Measurements from ENCODE around the gene MICAL3.
"Not testable (repeated sequence)": the region's sequence is repeated elsewhere in the genome, so short reads cannot be mapped to it uniquely, and the experiment has no call there.

Gene MICAL3

GRCh38 chr22:17876878-17877855 is 147.2 kb downstream of the MICAL3 start:
- DNase-seq, result not testable (repeated sequence)

- DNase-seq, result no peak
Measured at GRCh38 chr22:17876306-17876831, 148.0 kb downstream of the MICAL3 start.

GRCh38 chr22:17875631-17876030 is 148.7 kb downstream of the MICAL3 start:
- no peak for DNase-seq

- DNase-seq, result no peak
Measured at GRCh38 chr22:17875156-17875555, 149.2 kb downstream of the MICAL3 start.

- no peak for DNase-seq
Measured at GRCh38 chr22:17874231-17874905, 150.0 kb downstream of the MICAL3 start.

GRCh38 chr22:17873804-17874203 is 150.6 kb downstream of the MICAL3 start:
- no peak for DNase-seq

GRCh38 chr22:17873116-17873515 is 151.2 kb downstream of the MICAL3 start:
- DNase-seq, result no peak

- DNase-seq, result no peak
Measured at GRCh38 chr22:17872471-17872870, 151.9 kb downstream of the MICAL3 start.

GRCh38 chr22:17871726-17872458 is 152.5 kb downstream of the MICAL3 start:
- no peak for DNase-seq

- no peak for DNase-seq
Measured at GRCh38 chr22:17870407-17870806, 154.0 kb downstream of the MICAL3 start.

GRCh38 chr22:17869285-17870096 is 154.9 kb downstream of the MICAL3 start:
- DNase-seq, result no peak

GRCh38 chr22:17868771-17869170 is 155.6 kb downstream of the MICAL3 start:
- DNase-seq, result no peak

- DNase-seq, result no peak
Measured at GRCh38 chr22:17867160-17867785, 157.1 kb downstream of the MICAL3 start.

- DNase-seq, result no peak
Measured at GRCh38 chr22:17866621-17867020, 157.7 kb downstream of the MICAL3 start.

GRCh38 chr22:17866127-17866526 is 158.2 kb downstream of the MICAL3 start:
- DNase-seq, result no peak

- no peak for DNase-seq
Measured at GRCh38 chr22:17865183-17866055, 158.9 kb downstream of the MICAL3 start.

GRCh38 chr22:17864398-17865182 is 159.8 kb downstream of the MICAL3 start:
- DNase-seq, result no peak

- DNase-seq, result no peak
Measured at GRCh38 chr22:17862646-17863181, 161.6 kb downstream of the MICAL3 start.

- no peak for DNase-seq
Measured at GRCh38 chr22:17861909-17862308, 162.5 kb downstream of the MICAL3 start.
